GM12878 (cell line): ENCODE data around the gene MAGEB10. TPM values are rescaled to one million over a fixed set of nuclear protein-coding genes. Genes with fewer than 3 reads are reported as not detected.

Experiments
- ATAC-seq: fragments of 200-7000 bp; cut with Tn5 transposase; 3 replicates; pipeline ENCODE4 v1.9.1; 2020; ENCODE audit warnings: mild to moderate bottlenecking, moderate library complexity
- BruUV-seq: library from RNA; stranded (reverse); fragments of 400-500 nt; replicated peaks from 2 replicates; lab custom pipeline; 2021; lab: Mats Ljungman, UMichigan
- CTCF ChIA-PET: fragments of 300-600 bp; sonication (Branson Sonifier 250); formaldehyde crosslinking; extraction: SDS; loops from one replicate; lab custom pipeline; 2021; ENCODE audit warnings: inconsistent platforms; lab: Yijun Ruan, JAX
- POLR2A ChIA-PET: fragments of 350-600 bp; formaldehyde crosslinking; extraction: SDS; loops from one replicate; lab custom pipeline; 2021; ENCODE audit warnings: inconsistent platforms; lab: Charles Lee
- RAD21 ChIA-PET: fragments of 300-600 bp; sonication (Branson Sonifier 250); formaldehyde crosslinking; loops from one replicate; lab custom pipeline; 2023; ENCODE audit warnings: antibody characterized with exemption; ENCODE audit not compliant: unreplicated experiment; lab: Charles Lee
- SMC1A ChIA-PET: fragments of 300-600 bp; sonication (Branson Sonifier 250); formaldehyde crosslinking; loops from one replicate; lab custom pipeline; 2023; ENCODE audit not compliant: unreplicated experiment, uncharacterized antibody; lab: Charles Lee
- DNase-seq: peaks from one replicate; pipeline ENCODE4 v3.0.0-alpha.2; 2011; ENCODE audit warnings: low read depth, low spot score
- FAIRE-seq: peaks from 3 replicates; lab custom pipeline; 2011; peaks lifted over from hg19 to GRCh38; lab: Jason Lieb, UNC
- H2AFZ ChIP-seq: 2 replicates; pipeline ENCODE4 v1.6.0; 2011; ENCODE audit warnings: low read depth, low read length, control low read depth; ENCODE audit not compliant: control insufficient read depth
- H3K27ac ChIP-seq: 2 replicates; pipeline ENCODE4 v1.5.1; 2011; ENCODE audit warnings: control low read depth; ENCODE audit not compliant: control insufficient read depth, insufficient read depth
- H3K27me3 ChIP-seq, 2 experiments: replicated peaks in 1 of 2; 2 replicates each; pipeline versions ENCODE4 v1.6.0 to v1.6.1; 2011; ENCODE audit warnings: low read length in 1 of 2; ENCODE audit not compliant: control insufficient read depth in 2 of 2, insufficient read depth in 2 of 2
- H3K36me3 ChIP-seq, 2 experiments: 2 replicates each; pipeline ENCODE4 v1.5.1; 2011; ENCODE audit warnings: low read length in 1 of 2; ENCODE audit not compliant: control insufficient read depth in 2 of 2, insufficient read depth in 2 of 2
- H3K4me1 ChIP-seq: 2 replicates; pipeline ENCODE4 v1.6.1; 2011; ENCODE audit warnings: mild to moderate bottlenecking, low read length, moderate library complexity, mixed read lengths; ENCODE audit not compliant: control insufficient read depth, insufficient read depth
- H3K4me2 ChIP-seq: 2 replicates; pipeline ENCODE4 v1.6.0; 2011; ENCODE audit warnings: control low read depth; ENCODE audit not compliant: control insufficient read depth, insufficient read depth
- H3K4me3 ChIP-seq: fragments of 200-600 bp; sonication (generic); 2 replicates; pipeline ENCODE4 v1.5.1; 2016
- H3K79me2 ChIP-seq: 2 replicates; pipeline ENCODE4 v1.6.0; 2011; ENCODE audit warnings: low read length; ENCODE audit not compliant: control insufficient read depth, insufficient read depth
- H3K9ac ChIP-seq: 2 replicates; pipeline ENCODE4 v1.8.0; 2011; ENCODE audit warnings: low read length, control low read depth, mixed read lengths; ENCODE audit not compliant: control insufficient read depth, insufficient read depth
- H3K9me3 ChIP-seq: replicated peaks from 3 replicates; pipeline ENCODE4 v1.5.1; 2011; ENCODE audit warnings: mild to moderate bottlenecking, low read length; ENCODE audit not compliant: control insufficient read depth, insufficient read depth
- H4K20me1 ChIP-seq: 2 replicates; pipeline ENCODE4 v1.6.0; 2011; ENCODE audit not compliant: control insufficient read depth, insufficient read depth
- BRCA1 ChIP-seq: IDR thresholded peaks from 2 replicates; pipeline ENCODE4 v1.6.1; 2011; ENCODE audit warnings: low read depth, low read length, improper control_type of control experiment
- EED ChIP-seq: sonication (generic); IDR thresholded peaks from 2 replicates; pipeline ENCODE4 v1.6.1; 2016; ENCODE audit warnings: antibody characterized with exemption, low read depth
- IRF3 ChIP-seq: fragments of 450-650 bp; IDR thresholded peaks from 2 replicates; pipeline ENCODE4 v1.6.1; 2014; ENCODE audit warnings: mild to moderate bottlenecking
- NFYB ChIP-seq: IDR thresholded peaks from 2 replicates; pipeline ENCODE4 v1.6.1; 2011; ENCODE audit warnings: low read depth, mild to moderate bottlenecking, low read length, improper control_type of control experiment, moderate library complexity; ENCODE audit not compliant: insufficient read depth
- NR2C2 ChIP-seq: IDR thresholded peaks from 2 replicates; pipeline ENCODE4 v1.6.1; 2011; ENCODE audit warnings: borderline replicate concordance, low read depth; ENCODE audit not compliant: control insufficient read depth, insufficient read length
- POLR2AphosphoS2 ChIP-seq: IDR thresholded peaks from 2 replicates; pipeline ENCODE4 v1.6.1; 2011; ENCODE audit warnings: low read depth, mild to moderate bottlenecking, low read length, improper control_type of control experiment, moderate library complexity
- RELB ChIP-seq: fragments of 450-650 bp; IDR thresholded peaks from 2 replicates; pipeline ENCODE4 v1.6.1; 2017; ENCODE audit warnings: low read depth, mild to moderate bottlenecking, moderate library complexity
- SKIL ChIP-seq: fragments of 450-650 bp; IDR thresholded peaks from 2 replicates; pipeline ENCODE4 v1.6.1; 2017; ENCODE audit warnings: mild to moderate bottlenecking, low read depth, inconsistent platforms; ENCODE audit not compliant: poor library complexity, severe bottlenecking
- SMAD5 ChIP-seq: IDR thresholded peaks from 2 replicates; pipeline ENCODE4 v1.6.1; 2016; ENCODE audit warnings: antibody characterized with exemption, low read depth
- SPI1 ChIP-seq: IDR thresholded peaks from 2 replicates; pipeline ENCODE4 v1.6.1; 2011; ENCODE audit warnings: low read depth, mild to moderate bottlenecking, low read length, moderate library complexity, borderline replicate concordance; ENCODE audit not compliant: insufficient read depth
- TBL1XR1 ChIP-seq: IDR thresholded peaks from 2 replicates; pipeline ENCODE4 v1.6.1; 2012; ENCODE audit warnings: low read depth, low read length, improper control_type of control experiment
- ZBTB33 ChIP-seq: fragments of 450-650 bp; IDR thresholded peaks from 2 replicates; pipeline ENCODE4 v1.6.1; 2017; ENCODE audit warnings: mild to moderate bottlenecking
- ZNF207 ChIP-seq: fragments of 450-650 bp; IDR thresholded peaks from 2 replicates; pipeline ENCODE4 v1.6.1; 2014; ENCODE audit warnings: antibody characterized with exemption, mild to moderate bottlenecking, borderline replicate concordance
- ZNF687 ChIP-seq: fragments of 450-650 bp; IDR thresholded peaks from 2 replicates; pipeline ENCODE4 v1.6.1; 2017; ENCODE audit warnings: mild to moderate bottlenecking, moderate library complexity
- WGBS: methylation state at CpG from one replicate; pipeline ENCODE4 v1.1.6; 2016; ENCODE audit warnings: low lambda C conversion rate; ENCODE audit not compliant: insufficient replicate concordance, insufficient coverage; ENCODE audit errors: missing lambda C conversion rate; 5-methylcytosine and 5-hydroxymethylcytosine counted together
- in situ Hi-C: fragments of 300-500 bp; cut with MboI; formaldehyde crosslinking; loops from 9 replicates; pipeline ENCODE4 v1.14.3; 2018; ENCODE audit warnings: mixed read lengths
- intact Hi-C: fragments of 100-400 bp; cut with micrococcal nuclease; formaldehyde crosslinking; loops from one replicate; pipeline ENCODE4 v1.14.2; 2022; ENCODE audit not compliant: unreplicated experiment
- polyA plus RNA-seq, 11 experiments: library from polyadenylated mRNA; depleted of rRNA in 4 of 11; unstranded in 6 of 11; stranded (reverse) in 5 of 11; fragments of >200 nt; fragmentation: Nextera tagmentation in 4 of 11; fragmentation: Illumina TruSeq in 1 of 11; extraction: Ambion mirVana in 4 of 11; extraction: Trizol in 1 of 11; gene quantifications; 1 replicate in 1 of 11; 2 replicates in 10 of 11; pipeline versions ENCODE4 v1.2.1 to v1.2.3, GENCODE V29; 2011 to 2016; ENCODE audit warnings: inconsistent platforms in 2 of 11, missing spikeins in 2 of 11, low read depth in 1 of 11
- total RNA-seq, 4 experiments: library from RNA; depleted of rRNA in 3 of 4; stranded (reverse); fragments of >200 nt in 3 of 4; fragmentation: Illumina TruSeq in 1 of 4; extraction: Trizol in 1 of 4; gene quantifications; 2 replicates each; pipeline versions ENCODE4 v1.2.1 to v1.2.3, GENCODE V29; 2013 to 2021

MAGEB10 gene
- total and polyA plus RNA-seq, 10 of the 15 experiments (the other 5 are each of a cell fraction or from before 2014, with no cell fraction given): not detected

GRCh38 chrX:27823812-27824211, 16.0 kb downstream of the MAGEB10 start:
- no TSS peak for BruUV-seq
- no peak for ATAC-seq
- Histone ChIP-seq H3K36me3 (no peaks in the 10 kb centered on the region), H3K27me3 (no peaks in the 10 kb centered on the region), H3K9ac (no peak overlapping the region), H3K4me3 (no peak overlapping the region), H3K79me2 (no peaks in the 10 kb centered on the region), H3K9me3 (no peaks in the 10 kb centered on the region), H3K27ac (no peak overlapping the region), H2AFZ (no peak overlapping the region), H3K4me2 (no peak overlapping the region), H3K4me1 (no peaks in the 10 kb centered on the region), H4K20me1 (no peaks in the 10 kb centered on the region)
- intact Hi-C loops (no loop called here), in situ Hi-C loops (no loop called here)
- POLR2A ChIA-PET: no interaction called here
- RAD21 ChIA-PET: no interaction called here
- no peak for DNase-seq
- no peak for FAIRE-seq
- CTCF ChIA-PET: no interaction called here
- WGBS: 0% methylated on average over 1 of the region's 1 CpG
- SMC1A ChIA-PET: no interaction called here
- TF ChIP-seq NR2C2 (no peak), NFYB (no peak), EED (no peak), RELB (no peak), ZBTB33 (no peak), SMAD5 (no peak), ZNF687 (no peak), SPI1 (no peak), SKIL (no peak), TBL1XR1 (no peak), IRF3 (no peak), POLR2AphosphoS2 (no peak), ZNF207 (no peak), BRCA1 (no peak)
